Left ventricle myocardium inferior (tissue), 1 donor: ENCODE results near the gene MYRIP. TPM values are rescaled to one million over a fixed set of nuclear protein-coding genes. Genes with fewer than 3 reads are reported as not detected.

ENCODE experiments used
- DNase-seq: peaks from one replicate; pipeline ENCODE4 v3.0.0-alpha.2; 2020
- H3K27ac ChIP-seq: fragments of 200-600 bp; replicated peaks from 2 replicates; pipeline ENCODE4 v1.8.0; 2021
- H3K27me3 ChIP-seq: fragments of 200-600 bp; 2 replicates; pipeline ENCODE4 v1.8.0; 2021; ENCODE audit warnings: low read depth
- H3K36me3 ChIP-seq: fragments of 200-600 bp; 2 replicates; pipeline ENCODE4 v1.8.0; 2021
- H3K4me1 ChIP-seq: fragments of 200-600 bp; 2 replicates; pipeline ENCODE4 v1.8.0; 2021
- H3K4me3 ChIP-seq: fragments of 200-600 bp; 2 replicates; pipeline ENCODE4 v1.8.0; 2021; ENCODE audit warnings: mild to moderate bottlenecking, moderate library complexity
- H3K9me3 ChIP-seq: fragments of 200-600 bp; replicated peaks from 2 replicates; pipeline ENCODE4 v1.8.0; 2021
- CTCF ChIP-seq: fragments of 200-600 bp; IDR thresholded peaks from 2 replicates; pipeline ENCODE4 v1.8.0; 2021; ENCODE audit warnings: antibody characterized with exemption, mild to moderate bottlenecking, borderline replicate concordance
- intact Hi-C: fragments of 100-400 bp; cut with micrococcal nuclease; formaldehyde crosslinking; loops from one replicate; pipeline ENCODE4 v1.11.0; 2022
- total RNA-seq: library from RNA; stranded (reverse); fragmentation: NEBNext Ultra II Directional; extraction: Animal tissue kit (Norgen Biotek cat#: 25700); gene quantifications from one replicate; pipeline ENCODE4 v1.2.1, GENCODE V29; 2021
- donor health status: DM: no; HTN: yes; CAD: no; lungs with severe emphysema.

The MYRIP gene
- total RNA-seq, 1 donor from 2014 or later = 1.5 TPM

GRCh38 chr3:40046149-40046548 lies 236.7 kb downstream of the MYRIP start:
- H3K27ac ChIP-seq = no peak overlapping the region
- no peaks in the 10 kb centered on the region for H3K36me3 ChIP-seq
- H3K9me3 ChIP-seq = peaks cover 18% of the 10 kb centered on the region
- H3K4me3 ChIP-seq = no peak overlapping the region
- DNase-seq = no peak
- intact Hi-C loops = no loop called here
- H3K27me3 ChIP-seq = no peaks in the 10 kb centered on the region
- no peak for TF ChIP-seq CTCF
- H3K4me1 ChIP-seq = no peaks in the 10 kb centered on the region

- DNase-seq = no peak
- no peaks in the 10 kb centered on the region for H3K36me3 ChIP-seq
- H3K27me3 ChIP-seq = no peaks in the 10 kb centered on the region
- no peak overlapping the region for H3K4me3 ChIP-seq
- intact Hi-C loops = no loop called here
- peaks cover 18% of the 10 kb centered on the region for H3K9me3 ChIP-seq
- H3K4me1 ChIP-seq = no peaks in the 10 kb centered on the region
- no peak for TF ChIP-seq CTCF
- no peak overlapping the region for H3K27ac ChIP-seq
Measured at GRCh38 chr3:40047406-40047805, 238.0 kb downstream of the MYRIP start.

- H3K27me3 ChIP-seq = no peaks in the 10 kb centered on the region
- no peak overlapping the region for H3K27ac ChIP-seq
- H3K36me3 ChIP-seq = no peaks in the 10 kb centered on the region
- no peak for DNase-seq
- no peaks in the 10 kb centered on the region for H3K4me1 ChIP-seq
- H3K4me3 ChIP-seq = no peak overlapping the region
- no peak for TF ChIP-seq CTCF
- peaks cover 18% of the 10 kb centered on the region for H3K9me3 ChIP-seq
- intact Hi-C loops = no loop called here
Measured at GRCh38 chr3:40053663-40054062, 244.3 kb downstream of the MYRIP start.

GRCh38 chr3:40054568-40055222 lies 245.3 kb downstream of the MYRIP start:
- Histone ChIP-seq H3K27ac (no peak overlapping the region), H3K9me3 (peaks cover 15% of the 10 kb centered on the region), H3K36me3 (no peaks in the 10 kb centered on the region), H3K27me3 (no peaks in the 10 kb centered on the region), H3K4me3 (no peak overlapping the region), H3K4me1 (no peaks in the 10 kb centered on the region)
- intact Hi-C loops = no loop called here
- TF ChIP-seq CTCF = no peak
- DNase-seq = no peak

GRCh38 chr3:40055361-40055760 lies 246.0 kb downstream of the MYRIP start:
- Histone ChIP-seq H3K9me3 (peaks cover 8% of the 10 kb centered on the region), H3K27me3 (no peaks in the 10 kb centered on the region), H3K4me1 (no peaks in the 10 kb centered on the region), H3K4me3 (no peak overlapping the region), H3K27ac (no peak overlapping the region), H3K36me3 (no peaks in the 10 kb centered on the region)
- no peak for TF ChIP-seq CTCF
- DNase-seq = no peak
- intact Hi-C loops = no loop called here
